ENCODE measurements around the gene SAMHD1. TPM values are rescaled to one million over a fixed set of nuclear protein-coding genes. Genes with fewer than 3 reads are reported as not detected.
"Not testable (repeated sequence)": the region's sequence is repeated elsewhere in the genome, so short reads cannot be mapped to it uniquely, and the experiment has no call there.

The SAMHD1 gene
- total and polyA plus RNA-seq, 7 donors = 17.0 to 36.4 (median 26.2) TPM

- WGBS, 3 donors = 2 to 5% (median 4%) methylated on average over 23 to 24 of the region's 24 CpGs
- ATAC-seq (peak in 1 of 4 donors; percentile 29), DNase-seq (peak in 1 of 2 donors; percentile 41)
- Histone ChIP-seq H3K4me1 (peaks cover 14% of the 10 kb centered on the region), H3K9me3 (no peaks in the 10 kb centered on the region), H3K27me3 (ENCODE audit: insufficient read depth in 3 of 3, low read length in 2 of 3) (no peaks in the 10 kb centered on the region), H3K27ac (peak overlapping the region; percentile 69), H3K36me3 (ENCODE audit: insufficient read depth in 1 of 2, low read depth in 1 of 2) (peaks cover 0 to 10% of the 10 kb centered on the region in 2 donors), H3K4me3 (peak overlapping the region; percentile 83)
- intact Hi-C loops (cut with DNase I) = no loop called here
- no peak for TF ChIP-seq CTCF (IDR thresholded peaks at IDR 0.05)
These were observed 902 bp downstream of the SAMHD1 start for GRCh38 chr20:36950414-36951197.

GRCh38 chr20:36941401-36941835 lies 10.1 kb downstream of the SAMHD1 start:
- H3K4me1 ChIP-seq = peaks cover 23% of the 10 kb centered on the region

GRCh38 chr20:36937402-36937770 lies 14.1 kb downstream of the SAMHD1 start:
- no peaks in the 10 kb centered on the region for H3K9me3 ChIP-seq
- H3K4me3 ChIP-seq = peak overlapping the region; percentile 11
- H3K4me1 ChIP-seq = peaks cover 25% of the 10 kb centered on the region
- no peaks in the 10 kb centered on the region for H3K27me3 ChIP-seq (ENCODE audit: insufficient read depth in 3 of 3, low read length in 2 of 3)
- DNase-seq (no peak), ATAC-seq (no peak)
- TF ChIP-seq CTCF (IDR thresholded peaks at IDR 0.05) = no peak
- peak overlapping the region; percentile 53 for H3K27ac ChIP-seq
- H3K36me3 ChIP-seq (ENCODE audit: insufficient read depth in 1 of 2, low read depth in 1 of 2) = peaks cover 0 to 17% of the 10 kb centered on the region in 2 donors
- intact Hi-C loops (cut with DNase I) = no loop called here

More at GRCh38 chr20:36941401-36941835, 10.1 kb downstream of the SAMHD1 start:
- H3K27ac ChIP-seq = peak overlapping the region; percentile 5
- 53 to 74% (median 59%) methylated on average over 1 of the region's 1 CpG for WGBS, 3 donors
- no peak for DNase-seq
- H3K36me3 ChIP-seq (ENCODE audit: insufficient read depth in 1 of 2, low read depth in 1 of 2) = peaks cover 0 to 27% of the 10 kb centered on the region in 2 donors
- no peaks in the 10 kb centered on the region for H3K27me3 ChIP-seq (ENCODE audit: insufficient read depth in 3 of 3, low read length in 2 of 3)
- intact Hi-C loops (cut with DNase I) = no loop called here
- no peak overlapping the region for H3K4me3 ChIP-seq
- no peaks in the 10 kb centered on the region for H3K9me3 ChIP-seq
- no peak for TF ChIP-seq CTCF (IDR thresholded peaks at IDR 0.05)
- ATAC-seq = no peak

- Histone ChIP-seq H3K4me3 (peak overlapping the region; percentile 11), H3K4me1 (peaks cover 26% of the 10 kb centered on the region), H3K36me3 (ENCODE audit: insufficient read depth in 1 of 2, low read depth in 1 of 2) (peaks cover 0 to 16% of the 10 kb centered on the region in 2 donors), H3K27ac (peak overlapping the region; percentile 53)
- intact Hi-C loops (cut with DNase I); H3K27me3 ChIP-seq (ENCODE audit: insufficient read depth in 3 of 3, low read length in 2 of 3); DNase-seq; H3K9me3 ChIP-seq: not testable (repeated sequence)
- WGBS, 3 donors = 59 to 80% (median 78%) methylated on average over 9 of the region's 9 CpGs
- ATAC-seq = peak in 3 of 4 donors; percentile 77 to 89 (median 84)
These were observed 14.6 kb downstream of the SAMHD1 start for GRCh38 chr20:36936761-36937401.

DNA sequence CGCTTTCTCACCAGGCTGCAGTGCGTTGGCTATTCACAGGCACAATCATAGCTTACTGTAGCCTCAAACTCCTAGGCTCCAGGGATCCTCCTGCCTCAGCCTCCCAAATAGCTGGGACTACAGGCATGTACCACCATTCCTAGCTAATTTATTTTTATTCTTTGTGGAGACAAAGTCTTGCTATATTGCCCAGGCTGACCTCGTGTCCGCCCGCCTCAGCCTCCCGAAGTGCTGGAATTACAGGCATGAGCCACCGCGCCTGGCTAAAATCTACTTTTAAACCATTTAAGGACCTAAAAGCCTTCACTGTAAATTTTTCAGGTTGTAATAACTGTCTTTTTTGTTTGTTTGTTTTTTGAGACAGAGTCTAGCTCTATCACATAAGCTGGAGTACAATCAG lies 15.2 kb downstream of the SAMHD1 start:
- WGBS, 3 donors = 87 to 96% (median 94%) methylated on average over 8 of the region's 8 CpGs
- peaks cover 0 to 16% of the 10 kb centered on the region in 2 donors for H3K36me3 ChIP-seq (ENCODE audit: insufficient read depth in 1 of 2, low read depth in 1 of 2)
- H3K27ac ChIP-seq = peak overlapping the region; percentile 16
- no peak overlapping the region for H3K4me3 ChIP-seq
- no peaks in the 10 kb centered on the region for H3K27me3 ChIP-seq (ENCODE audit: insufficient read depth in 3 of 3, low read length in 2 of 3)
- peaks cover 23% of the 10 kb centered on the region for H3K4me1 ChIP-seq
- no peaks in the 10 kb centered on the region for H3K9me3 ChIP-seq
- no peak for TF ChIP-seq CTCF (IDR thresholded peaks at IDR 0.05)
- no peak for DNase-seq
- intact Hi-C loops (cut with DNase I) = no loop called here
- no peak for ATAC-seq

DNA sequence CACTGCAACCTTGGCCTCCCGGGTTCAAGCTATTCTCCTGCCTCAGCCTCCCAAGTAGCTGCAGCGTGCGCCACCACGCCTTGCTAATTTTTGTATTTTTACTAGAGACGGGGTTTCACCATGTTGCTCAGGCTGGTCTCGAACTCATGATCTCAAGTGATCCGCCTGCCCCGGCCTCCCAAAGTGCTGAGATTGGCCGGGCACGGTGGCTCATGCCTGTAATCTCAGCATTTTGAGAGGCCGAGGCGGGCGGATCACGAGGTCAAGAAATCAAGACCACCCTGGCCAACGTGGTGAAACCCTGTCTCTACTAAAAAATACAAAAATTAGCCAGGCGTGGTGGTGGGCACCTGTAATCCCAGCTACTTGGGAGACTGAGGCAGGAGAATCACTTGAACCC lies 17.9 kb downstream of the SAMHD1 start:
- H3K4me3 ChIP-seq; H3K9me3 ChIP-seq; H3K27me3 ChIP-seq (ENCODE audit: insufficient read depth in 3 of 3, low read length in 2 of 3); DNase-seq; ATAC-seq; intact Hi-C loops (cut with DNase I); H3K27ac ChIP-seq: not testable (repeated sequence)
- 96 to 98% (median 97%) methylated on average over 16 of the region's 16 CpGs for WGBS, 3 donors
- peaks cover 19% of the 10 kb centered on the region for H3K4me1 ChIP-seq
- H3K36me3 ChIP-seq (ENCODE audit: insufficient read depth in 1 of 2, low read depth in 1 of 2) = peaks cover 0 to 42% of the 10 kb centered on the region in 2 donors
